PC-3 (cell line): ENCODE measurements around the gene PRKX. TPM values are rescaled to one million over a fixed set of nuclear protein-coding genes. Genes with fewer than 3 reads are reported as not detected.

ENCODE experiments used
- ATAC-seq: fragments of 200-7000 bp; cut with Tn5 transposase; 2 replicates; pipeline ENCODE4 v1.9.1; 2020; ENCODE audit warnings: mild to moderate bottlenecking, moderate library complexity
- Bru-seq: library from RNA; stranded (reverse); fragments of 400-500 nt; gene quantifications from one replicate; lab custom pipeline; 2021; lab: Mats Ljungman, UMichigan
- BruChase-seq, 2 experiments: library from RNA; stranded (reverse); fragments of 400-500 nt; gene quantifications; one replicate each; lab custom pipeline; 2021; lab: Mats Ljungman, UMichigan
- BruUV-seq: library from RNA; stranded (reverse); fragments of 400-500 nt; replicated peaks from 2 replicates; lab custom pipeline; 2021; lab: Mats Ljungman, UMichigan
- CTCF ChIA-PET: fragments of 300-600 bp; sonication (Branson Sonifier 250); formaldehyde crosslinking; loops from one replicate; lab custom pipeline; 2022; ENCODE audit warnings: antibody characterized with exemption; lab: Charles Lee
- POLR2A ChIA-PET: fragments of 300-600 bp; sonication (Branson Sonifier 250); formaldehyde crosslinking; loops from one replicate; lab custom pipeline; 2022; ENCODE audit warnings: antibody characterized with exemption; ENCODE audit not compliant: unreplicated experiment; lab: Charles Lee
- DNase-seq: peaks from one replicate; pipeline ENCODE4 v3.0.0-alpha.2; 2015
- H2AFZ ChIP-seq: fragments of 300-600 bp; sonication (generic); 2 replicates; pipeline ENCODE4 v1.6.0; 2016; ENCODE audit warnings: antibody characterized with exemption, low read length
- H3F3A ChIP-seq: fragments of 300-600 bp; sonication (generic); one replicate; pipeline ENCODE4 v1.6.0; 2017; ENCODE audit warnings: antibody characterized with exemption, low read length, control low read depth, mild to moderate bottlenecking; ENCODE audit not compliant: unreplicated experiment
- H3K27ac ChIP-seq: fragments of 300-600 bp; sonication (generic); 2 replicates; pipeline ENCODE4 v1.5.1; 2016; ENCODE audit warnings: mild to moderate bottlenecking, low read length
- H3K27me3 ChIP-seq: fragments of 300-600 bp; sonication (generic); 2 replicates; pipeline ENCODE4 v1.6.1; 2016; ENCODE audit warnings: low read length, mixed read lengths
- H3K36me3 ChIP-seq: fragments of 300-600 bp; sonication (generic); 2 replicates; pipeline ENCODE4 v1.6.1; 2016; ENCODE audit warnings: low read depth, mixed run types, low read length, mixed read lengths
- H3K4me1 ChIP-seq: fragments of 300-600 bp; sonication (generic); 2 replicates; pipeline ENCODE4 v1.5.1; 2016; ENCODE audit warnings: low read length; ENCODE audit not compliant: insufficient read depth
- H3K4me2 ChIP-seq: fragments of 300-600 bp; sonication (generic); 2 replicates; pipeline ENCODE4 v1.6.0; 2016; ENCODE audit warnings: low read length
- H3K4me3 ChIP-seq: fragments of 300-600 bp; sonication (generic); 2 replicates; pipeline ENCODE4 v1.5.1; 2016; ENCODE audit warnings: mild to moderate bottlenecking, low read length, mixed read lengths
- H3K79me2 ChIP-seq: fragments of 300-600 bp; sonication (generic); 2 replicates; pipeline ENCODE4 v1.6.1; 2017; ENCODE audit warnings: low read length, mixed read lengths
- H3K9ac ChIP-seq: fragments of 300-600 bp; sonication (generic); 2 replicates; pipeline ENCODE4 v1.6.0; 2016; ENCODE audit warnings: mild to moderate bottlenecking, low read length
- H3K9me2 ChIP-seq: fragments of 300-600 bp; sonication (generic); replicated peaks from 2 replicates; pipeline ENCODE4 v1.6.1; 2016; ENCODE audit warnings: mixed run types, low read length, mixed read lengths
- H3K9me3 ChIP-seq: fragments of 300-600 bp; sonication (generic); 2 replicates; pipeline ENCODE4 v1.6.1; 2016; ENCODE audit warnings: low read length, mixed read lengths
- H4K20me1 ChIP-seq: fragments of 300-600 bp; sonication (generic); 2 replicates; pipeline ENCODE4 v1.6.1; 2016; ENCODE audit warnings: low read length, mixed read lengths
- EZH2 ChIP-seq: fragments of 300-600 bp; sonication (generic); IDR thresholded peaks from one replicate; pipeline ENCODE4 v1.6.1; 2017; ENCODE audit warnings: antibody characterized with exemption, mild to moderate bottlenecking, low read length; ENCODE audit not compliant: unreplicated experiment
- EZH2phosphoT487 ChIP-seq: fragments of 300-600 bp; sonication (generic); IDR thresholded peaks from 2 replicates; pipeline ENCODE4 v1.6.1; 2018; ENCODE audit warnings: mild to moderate bottlenecking, antibody characterized with exemption, low read length, borderline replicate concordance
- intact Hi-C: fragments of 100-400 bp; cut with micrococcal nuclease; formaldehyde crosslinking; loops from 2 replicates; pipeline ENCODE4 v1.9.0; 2023
- long read RNA-seq: library from polyadenylated mRNA; unstranded; transcript quantifications from one replicate; pipeline ENCODE4 v2.0.0, GENCODE V29; 2021; ENCODE audit not compliant: unreplicated experiment
- total RNA-seq: library from RNA; depleted of rRNA; stranded (reverse); fragments of >200 nt; gene quantifications from 2 replicates; pipeline ENCODE4 v1.2.3, GENCODE V29; 2014; rRNA removed
- TF ChIP-seq, protein P1 (sequence below): fragments of 300-600 bp; sonication (generic); conservative IDR thresholded peaks from 2 replicates; pipeline ENCODE4 v1.5.1; 2017; ENCODE audit warnings: antibody characterized with exemption, low read depth, mild to moderate bottlenecking, low read length

PRKX gene
- total RNA-seq: 12.2 and 22.2 TPM in 2 replicates
- Bru-seq, nascent RNA: percentile 52 among the genes with signal in this experiment
- BruChase-seq, experiment 1, labeled RNA remaining after a 6-hour chase: percentile 58 among the genes with signal in this experiment
- percentile 50 among the genes with signal in this experiment for BruChase-seq, experiment 2, labeled RNA remaining after a 2-hour chase
- long read RNA-seq, full-length matches to known transcripts: 9 of 27 reads
- long read RNA-seq, partial matches to known transcripts: 0 of 27 reads
- long read RNA-seq, other reads (novel, unspliced or antisense): 18 of 27 reads

DNA sequence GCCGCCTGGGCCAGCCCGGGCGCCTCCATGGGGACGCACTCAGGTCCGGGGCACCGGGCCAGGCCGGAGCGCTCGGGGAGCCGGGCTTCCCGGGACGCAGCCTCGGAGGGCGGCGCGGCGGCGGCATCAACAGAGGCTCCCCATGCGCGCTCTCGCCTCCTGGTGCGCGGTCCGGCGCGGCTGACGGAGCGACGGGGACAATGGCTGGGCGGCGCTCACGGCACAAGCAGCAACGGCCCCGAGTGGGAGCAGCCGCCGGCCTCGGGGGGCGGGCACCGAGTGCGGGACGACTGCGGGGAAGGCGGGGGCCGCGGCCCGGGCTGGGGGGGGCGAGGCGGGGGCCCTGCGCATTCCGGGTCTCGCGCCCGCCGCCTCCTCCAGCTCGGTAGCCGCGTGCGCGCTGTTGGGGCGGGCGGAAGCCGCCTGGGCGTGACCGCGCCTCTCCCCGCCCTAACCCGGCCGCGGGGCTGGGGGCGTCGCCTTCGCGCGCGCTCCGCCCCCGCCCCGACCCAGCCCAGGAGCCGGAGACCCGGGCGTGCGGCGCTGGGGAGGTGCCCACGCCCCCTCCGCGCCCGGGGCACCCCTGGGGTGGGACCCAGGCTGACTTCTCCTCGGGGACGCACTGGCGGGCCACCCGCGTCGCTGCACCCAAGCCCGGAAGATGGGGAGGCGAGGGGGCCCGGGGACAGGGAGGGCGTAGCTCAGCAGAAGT lies at the start of gene PRKX:
TSS of gene PRKX (minus strand) at position 425 of the 712 bp plus-strand sequence. CDS start at position 29, 396 bp downstream.
- no peaks in the 10 kb centered on the region for H3K9me2 ChIP-seq
- POLR2A ChIA-PET: interaction anchor here (0.6 kb wide), 1 partner anchor 194 kb away, joined by 3 read pairs; no protein-coding TSS in a partner anchor
- peaks cover 41% of the 10 kb centered on the region for H3K79me2 ChIP-seq
- TF ChIP-seq, protein P1, sequence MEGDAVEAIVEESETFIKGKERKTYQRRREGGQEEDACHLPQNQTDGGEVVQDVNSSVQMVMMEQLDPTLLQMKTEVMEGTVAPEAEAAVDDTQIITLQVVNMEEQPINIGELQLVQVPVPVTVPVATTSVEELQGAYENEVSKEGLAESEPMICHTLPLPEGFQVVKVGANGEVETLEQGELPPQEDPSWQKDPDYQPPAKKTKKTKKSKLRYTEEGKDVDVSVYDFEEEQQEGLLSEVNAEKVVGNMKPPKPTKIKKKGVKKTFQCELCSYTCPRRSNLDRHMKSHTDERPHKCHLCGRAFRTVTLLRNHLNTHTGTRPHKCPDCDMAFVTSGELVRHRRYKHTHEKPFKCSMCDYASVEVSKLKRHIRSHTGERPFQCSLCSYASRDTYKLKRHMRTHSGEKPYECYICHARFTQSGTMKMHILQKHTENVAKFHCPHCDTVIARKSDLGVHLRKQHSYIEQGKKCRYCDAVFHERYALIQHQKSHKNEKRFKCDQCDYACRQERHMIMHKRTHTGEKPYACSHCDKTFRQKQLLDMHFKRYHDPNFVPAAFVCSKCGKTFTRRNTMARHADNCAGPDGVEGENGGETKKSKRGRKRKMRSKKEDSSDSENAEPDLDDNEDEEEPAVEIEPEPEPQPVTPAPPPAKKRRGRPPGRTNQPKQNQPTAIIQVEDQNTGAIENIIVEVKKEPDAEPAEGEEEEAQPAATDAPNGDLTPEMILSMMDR: no peak
- TF ChIP-seq EZH2phosphoT487 (no peak), EZH2 (no peak)
- no peaks in the 10 kb centered on the region for H3K9me3 ChIP-seq
- H3K36me3 ChIP-seq: no peaks in the 10 kb centered on the region
- no peak within 1 kb of the TSS for H3K27ac ChIP-seq
- CTCF ChIA-PET: no interaction called here
- H3K4me3 ChIP-seq: peak within 1 kb of the TSS; percentile 77
- no peaks in the 10 kb centered on the region for H3K27me3 ChIP-seq
- H3K4me1 ChIP-seq: peaks cover 4% of the 10 kb centered on the region; the same call in 1 of the 2 replicates
- peak within 1 kb of the TSS; percentile 90 for H2AFZ ChIP-seq
- H3K9ac ChIP-seq: peak within 1 kb of the TSS; percentile 66
- no peaks in the 10 kb centered on the region for H4K20me1 ChIP-seq
- intact Hi-C loops: no loop called here
- DNase-seq (peak; percentile 66), ATAC-seq (peak; percentile 89)
- H3K4me2 ChIP-seq: peak within 1 kb of the TSS; percentile 83
- no peaks in the 10 kb centered on the region for H3F3A ChIP-seq
- BruUV-seq: no TSS peak

DNA sequence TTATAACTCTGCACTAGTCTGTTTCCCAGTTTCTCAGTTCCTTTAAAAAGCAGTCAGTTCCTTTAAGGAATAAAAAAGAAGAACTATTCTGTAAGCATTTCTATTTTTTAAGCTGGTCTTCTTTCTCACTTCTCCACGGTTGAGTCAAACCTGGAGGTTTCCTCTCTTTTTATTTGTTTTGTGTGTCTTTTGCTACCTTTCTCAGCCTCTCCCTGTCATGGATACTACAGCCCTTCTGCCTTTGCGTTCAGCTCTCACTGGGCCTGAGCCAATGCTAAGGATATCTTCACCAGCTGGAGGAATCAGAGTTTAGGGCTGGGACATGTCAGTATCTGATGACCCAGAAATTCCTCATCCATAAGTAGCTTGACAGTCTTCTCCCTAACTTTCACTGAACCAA lies 49.7 kb upstream of the PRKX start:
- POLR2A ChIA-PET: no interaction called here
- CTCF ChIA-PET: no interaction called here
- intact Hi-C loops: no loop called here
- H3K9me3 ChIP-seq: no peaks in the 10 kb centered on the region
- H3K4me2 ChIP-seq: no peak overlapping the region
- H3F3A ChIP-seq: no peaks in the 10 kb centered on the region
- H3K9me2 ChIP-seq: no peaks in the 10 kb centered on the region
- H3K4me1 ChIP-seq: no peaks in the 10 kb centered on the region
- H3K36me3 ChIP-seq: no peaks in the 10 kb centered on the region
- ATAC-seq (no peak), DNase-seq (no peak)
- H3K27ac ChIP-seq: no peak overlapping the region
- no peak overlapping the region for H3K9ac ChIP-seq
- TF ChIP-seq, protein P1: no peak
- TF ChIP-seq EZH2phosphoT487 (no peak), EZH2 (no peak)
- no peaks in the 10 kb centered on the region for H3K79me2 ChIP-seq
- BruUV-seq: no TSS peak
- no peak overlapping the region for H2AFZ ChIP-seq
- H3K4me3 ChIP-seq: no peak overlapping the region
- H4K20me1 ChIP-seq: no peaks in the 10 kb centered on the region
- no peaks in the 10 kb centered on the region for H3K27me3 ChIP-seq
